Nephron (organoid): Measurements from ENCODE around the gene ASL.

ENCODE experiments used
- H3K27ac Mint-ChIP-seq, 3 experiments: 2 replicates each; pipeline ENCODE4 v1.8.0; 2020; ENCODE audit warnings: mixed read lengths in 3 of 3, mild to moderate bottlenecking in 2 of 3, moderate library complexity in 1 of 3
- H3K27me3 Mint-ChIP-seq: 2 replicates; pipeline ENCODE4 v1.8.0; 2021; ENCODE audit warnings: low read depth, mild to moderate bottlenecking, moderate library complexity, mixed read lengths
- H3K36me3 Mint-ChIP-seq: 2 replicates; pipeline ENCODE4 v1.8.0; 2020; ENCODE audit warnings: low read depth, mixed read lengths
- H3K4me1 Mint-ChIP-seq: 2 replicates; pipeline ENCODE4 v1.8.0; 2020; ENCODE audit warnings: mixed read lengths
- H3K4me3 Mint-ChIP-seq, 3 experiments: 2 replicates each; pipeline ENCODE4 v1.8.0; 2020; ENCODE audit warnings: mild to moderate bottlenecking in 3 of 3, mixed read lengths in 3 of 3, moderate library complexity in 2 of 3
- H3K9me3 Mint-ChIP-seq: 2 replicates; pipeline ENCODE4 v1.8.0; 2020; ENCODE audit warnings: mixed read lengths
- CTCF ChIP-seq, 3 experiments: fragments of 200-600 bp; sonication (generic); IDR thresholded peaks; one replicate each; pipeline ENCODE4 v1.5.0; 2021; ENCODE audit warnings: antibody characterized with exemption in 3 of 3; ENCODE audit not compliant: unreplicated experiment in 3 of 3

Gene ASL

GRCh38 chr7:66142996-66143395 is 67.4 kb downstream of the ASL start:
- Mint-ChIP-seq H3K9me3 (no peaks in the 10 kb centered on the region), H3K36me3 (peaks cover 60% of the 10 kb centered on the region), H3K27me3 (no peaks in the 10 kb centered on the region)

More at GRCh38 chr7:66142996-66143395, 67.4 kb downstream of the ASL start:
- Mint-ChIP-seq H3K4me1 (peaks cover 60% of the 10 kb centered on the region), H3K27ac (peak overlapping the region; percentile 56 to 84 (median 62)), H3K4me3 (no peak overlapping the region)
- TF ChIP-seq CTCF (IDR thresholded peaks at IDR 0.05; ENCODE audit: unreplicated experiment in 3 of 3) = no peak
